ENCODE measurements around the gene GLIS2. TPM values are rescaled to one million over a fixed set of nuclear protein-coding genes. Genes with fewer than 3 reads are reported as not detected.

The GLIS2 gene
- total and polyA plus RNA-seq, 10 of the 15 experiments (the other 5 are each of a cell fraction or from before 2014, with no cell fraction given), result 0.03 to 0.64 (median 0.18) TPM; not detected in 4

DNA sequence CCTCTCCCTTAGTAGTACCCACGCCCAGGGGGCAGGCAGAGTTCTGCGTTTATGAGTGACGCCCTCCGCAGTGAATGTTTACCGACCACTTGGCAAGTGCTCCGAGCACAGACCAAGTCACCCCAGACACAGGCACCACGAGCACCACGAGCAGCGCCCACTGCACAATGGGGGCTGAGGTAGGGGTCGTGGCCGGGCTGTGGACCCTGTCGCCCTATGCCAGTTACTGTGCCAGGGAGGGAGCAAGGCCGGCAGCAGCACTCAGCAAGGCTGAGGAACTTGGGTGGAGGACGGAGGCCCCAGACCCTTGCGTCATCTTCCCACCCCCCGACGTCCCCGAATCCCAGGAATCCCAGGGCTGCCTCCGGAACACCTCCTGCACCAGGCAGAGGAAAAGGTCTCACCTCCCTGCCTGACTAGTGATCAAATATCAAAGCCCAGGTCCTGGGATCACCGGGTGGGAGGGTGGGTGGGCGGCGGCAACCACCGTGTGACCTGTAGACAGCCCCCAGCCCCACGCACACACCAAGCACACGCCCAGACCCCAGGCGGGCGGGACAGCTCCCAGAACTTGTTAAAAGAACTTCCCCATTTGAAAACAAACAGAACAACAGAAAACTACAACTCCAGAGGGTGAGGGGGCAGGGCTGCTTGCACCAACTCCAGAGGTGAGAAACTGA is 61.2 kb downstream of the GLIS2 start (continued):
- no peak for TF ChIP-seq ZBTB4 (CRISPR knock-in tag; IDR thresholded peaks at IDR 0.05)
- no peak for TF ChIP-seq CREM (IDR thresholded peaks at IDR 0.05; ENCODE audit: low read depth)
- TF ChIP-seq RB1 (IDR thresholded peaks at IDR 0.05; ENCODE audit: borderline replicate concordance), result no peak

- Histone ChIP-seq H3K27me3 (replicated peaks in 1 of 2; ENCODE audit: control insufficient read depth in 2 of 2, insufficient read depth in 2 of 2, low read length in 1 of 2) (no peaks in the 10 kb centered on the region), H3K4me2 (ENCODE audit: control insufficient read depth, insufficient read depth) (no peak overlapping the region), H3K79me2 (ENCODE audit: control insufficient read depth, insufficient read depth, low read length) (no peaks in the 10 kb centered on the region), H3K4me3 (no peak overlapping the region), H3K9ac (ENCODE audit: control insufficient read depth, insufficient read depth, low read length) (no peak overlapping the region), H4K20me1 (ENCODE audit: control insufficient read depth, insufficient read depth) (peaks cover 2% of the 10 kb centered on the region), H2AFZ (ENCODE audit: control insufficient read depth, low read depth, low read length) (no peak overlapping the region), H3K36me3 (ENCODE audit: control insufficient read depth in 2 of 2, insufficient read depth in 2 of 2, low read length in 1 of 2) (peaks cover 0 to 2% of the 10 kb centered on the region in 2 experiments; a peak in 1 of 4 replicates), H3K4me1 (ENCODE audit: control insufficient read depth, insufficient read depth, low read length) (no peaks in the 10 kb centered on the region), H3K27ac (ENCODE audit: control insufficient read depth, insufficient read depth) (no peak overlapping the region), H3K9me3 (replicated peaks; ENCODE audit: control insufficient read depth, insufficient read depth, low read length) (no peaks in the 10 kb centered on the region)
- intact Hi-C loops (cut with micrococcal nuclease; ENCODE audit: unreplicated experiment), result no loop called here
- BruUV-seq (replicated peaks), result no TSS peak
- SMC1A ChIA-PET (ENCODE audit: uncharacterized antibody, unreplicated experiment), result no interaction called here
- no peak for FAIRE-seq
- RAD21 ChIA-PET (ENCODE audit: unreplicated experiment), result no interaction called here
- DNase-seq (ENCODE audit: low read depth, low spot score), result no peak
- POLR2A ChIA-PET, result no interaction called here
- CTCF ChIA-PET, result interaction anchor here (0.6 kb wide), 1 partner anchor 89 kb away, joined by 3 read pairs; no protein-coding TSS in a partner anchor
- ATAC-seq, result no peak
- in situ Hi-C loops (cut with MboI), result no loop called here
- 74% methylated on average over 12 of the region's 12 CpGs for WGBS (ENCODE audit: insufficient coverage, insufficient replicate concordance, low lambda C conversion rate, missing lambda C conversion rate)
- TF ChIP-seq ZNF384 (IDR thresholded peaks at IDR 0.05; ENCODE audit: borderline replicate concordance, low read depth, low read length) (no peak), JUND (IDR thresholded peaks at IDR 0.05; ENCODE audit: low read depth, low read length) (no peak), CHD1 (IDR thresholded peaks at IDR 0.05; ENCODE audit: low read depth, low read length) (no peak), RELA (IDR thresholded peaks at IDR 0.05; ENCODE audit: borderline replicate concordance, partially characterized antibody) (no peak), STAT1 (conservative IDR thresholded peaks at IDR 0.05) (no peak), MLLT1 (IDR thresholded peaks at IDR 0.05) (no peak), CBX3 (IDR thresholded peaks at IDR 0.05; ENCODE audit: borderline replicate concordance, low read depth) (no peak), ETV6 (conservative IDR thresholded peaks at IDR 0.05 in 1 of 2, IDR thresholded peaks at IDR 0.05 in 1 of 2; ENCODE audit: borderline replicate concordance in 1 of 2, low read depth in 1 of 2) (no peak), BCL3 (IDR thresholded peaks at IDR 0.05; ENCODE audit: borderline replicate concordance, insufficient read depth, low read depth, low read length, poor library complexity, severe bottlenecking) (no peak)
- TF ChIP-seq, protein P1, sequence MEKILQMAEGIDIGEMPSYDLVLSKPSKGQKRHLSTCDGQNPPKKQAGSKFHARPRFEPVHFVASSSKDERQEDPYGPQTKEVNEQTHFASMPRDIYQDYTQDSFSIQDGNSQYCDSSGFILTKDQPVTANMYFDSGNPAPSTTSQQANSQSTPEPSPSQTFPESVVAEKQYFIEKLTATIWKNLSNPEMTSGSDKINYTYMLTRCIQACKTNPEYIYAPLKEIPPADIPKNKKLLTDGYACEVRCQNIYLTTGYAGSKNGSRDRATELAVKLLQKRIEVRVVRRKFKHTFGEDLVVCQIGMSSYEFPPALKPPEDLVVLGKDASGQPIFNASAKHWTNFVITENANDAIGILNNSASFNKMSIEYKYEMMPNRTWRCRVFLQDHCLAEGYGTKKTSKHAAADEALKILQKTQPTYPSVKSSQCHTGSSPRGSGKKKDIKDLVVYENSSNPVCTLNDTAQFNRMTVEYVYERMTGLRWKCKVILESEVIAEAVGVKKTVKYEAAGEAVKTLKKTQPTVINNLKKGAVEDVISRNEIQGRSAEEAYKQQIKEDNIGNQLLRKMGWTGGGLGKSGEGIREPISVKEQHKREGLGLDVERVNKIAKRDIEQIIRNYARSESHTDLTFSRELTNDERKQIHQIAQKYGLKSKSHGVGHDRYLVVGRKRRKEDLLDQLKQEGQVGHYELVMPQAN (conservative IDR thresholded peaks at IDR 0.05), result no peak
Measured at GRCh38 chr16:4377573-4378154, 61.8 kb downstream of the GLIS2 start.
